Gastroesophageal sphincter (tissue), 4 donors: ENCODE data around the gene USF1. TPM values are rescaled to one million over a fixed set of nuclear protein-coding genes. Genes with fewer than 3 reads are reported as not detected.

Experiments
- ATAC-seq: fragments of 150-250 bp; one replicate; pipeline ENCODE4 v1.9.1; 2016; ENCODE audit warnings: mild to moderate bottlenecking, moderate library complexity
- H3K27ac ChIP-seq, 4 donors: fragments of 200-600 bp; sonication (generic) in 3 of 4; 1 replicate in 3 of 4; 2 replicates in 1 of 4; pipeline ENCODE4 v1.5.1; 2016 to 2019
- H3K27me3 ChIP-seq: fragments of 200-600 bp; sonication (generic); one replicate; pipeline ENCODE4 v1.5.1; 2019
- H3K36me3 ChIP-seq, 2 donors: fragments of 200-600 bp; sonication (generic); one replicate each; pipeline ENCODE4 v1.5.1; 2019; ENCODE audit warnings: control low read depth in 1 of 2
- H3K4me1 ChIP-seq, 3 donors: fragments of 200-600 bp; sonication (generic); 1 replicate in 2 of 3; 2 replicates in 1 of 3; pipeline ENCODE4 v1.5.1; 2016 to 2019; ENCODE audit warnings: control low read depth in 2 of 3
- H3K4me3 ChIP-seq, 2 donors: fragments of 200-600 bp; sonication (generic); one replicate each; pipeline ENCODE4 v1.5.1; 2019; ENCODE audit warnings: mild to moderate bottlenecking in 1 of 2, moderate library complexity in 1 of 2
- H3K9me3 ChIP-seq, 3 donors: fragments of 200-600 bp; sonication (generic); one replicate each; pipeline ENCODE4 v1.5.1; 2017 to 2019; ENCODE audit warnings: control low read depth in 2 of 3
- CTCF ChIP-seq, 4 experiments: fragments of 200-600 bp in 2 of 4; fragments of 450-650 bp in 2 of 4; sonication (generic) in 1 of 4; IDR thresholded peaks; one replicate each; pipeline ENCODE4 v1.5.1; 2017 to 2019; ENCODE audit warnings: antibody characterized with exemption in 4 of 4, mild to moderate bottlenecking in 2 of 4, moderate library complexity in 2 of 4
- EP300 ChIP-seq: sonication (generic); formaldehyde crosslinking; IDR thresholded peaks from one replicate; pipeline ENCODE4 v1.6.1; 2017; ENCODE audit warnings: antibody characterized with exemption, mild to moderate bottlenecking
- POLR2A ChIP-seq, 2 donors: fragments of 450-650 bp; IDR thresholded peaks; one replicate each; pipeline ENCODE4 v1.6.1; 2017; ENCODE audit warnings: antibody characterized with exemption in 2 of 2, mild to moderate bottlenecking in 2 of 2, moderate library complexity in 1 of 2
- POLR2AphosphoS5 ChIP-seq: sonication (generic); formaldehyde crosslinking; IDR thresholded peaks from one replicate; pipeline ENCODE4 v1.6.1; 2017; ENCODE audit warnings: antibody characterized with exemption
- WGBS, 2 donors: methylation state at CpG; one replicate each; pipeline ENCODE4 v1.1.5; 2018; ENCODE audit warnings: low coverage in 1 of 2; 5-methylcytosine and 5-hydroxymethylcytosine counted together
- total RNA-seq, 4 donors: library from RNA; depleted of rRNA; stranded (reverse); fragments of >200 nt; gene quantifications; one replicate each; pipeline ENCODE4 v1.1.0, GENCODE V29; 2016

Gene USF1
- total RNA-seq, 4 donors from 2014 or later = 50.9 to 79.4 (median 60.5) TPM

- Histone ChIP-seq H3K36me3 (no peaks in the 10 kb centered on the region), H3K27me3 (peaks cover 6% of the 10 kb centered on the region), H3K27ac (no peak overlapping the region), H3K4me1 (no peaks in the 10 kb centered on the region), H3K4me3 (no peak overlapping the region), H3K9me3 (no peaks in the 10 kb centered on the region)
- WGBS, 2 donors = 41 to 68% methylated on average over 3 to 6 of the region's 9 CpGs
- ATAC-seq = no peak
- TF ChIP-seq CTCF (IDR thresholded peaks at IDR 0.05) (peak in 2 of 4 experiments; percentile 19 to 44), POLR2A (IDR thresholded peaks at IDR 0.05) (no peak), POLR2AphosphoS5 (no peak)
These were observed 26.2 kb upstream of the USF1 start for GRCh38 chr1:161071886-161072371.

DNA sequence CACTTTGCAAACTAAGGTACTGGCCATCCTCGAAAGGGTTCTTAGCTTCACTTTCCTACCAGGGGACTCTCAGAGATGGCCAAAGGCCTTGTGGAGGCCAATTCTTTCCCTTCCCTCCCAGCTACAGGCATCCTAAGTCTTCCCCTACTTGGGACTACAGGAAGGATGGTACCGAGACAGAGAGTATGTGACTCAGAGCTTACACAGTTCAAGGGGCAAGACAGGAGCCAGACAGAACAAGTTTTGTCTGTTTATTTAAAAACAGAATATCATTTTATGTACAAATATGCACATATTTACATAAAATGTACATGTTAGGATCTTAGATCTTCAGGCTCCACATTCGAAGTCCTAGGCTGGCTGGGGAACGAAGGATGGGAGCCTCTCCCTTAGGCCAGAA lies 25.0 kb upstream of the USF1 start:
- ATAC-seq = no peak
- no peaks in the 10 kb centered on the region for H3K9me3 ChIP-seq
- peaks cover 12% of the 10 kb centered on the region for H3K27me3 ChIP-seq
- WGBS, 2 donors = 84 to 93% methylated on average over 2 to 4 of the region's 4 CpGs
- no peaks in the 10 kb centered on the region for H3K4me1 ChIP-seq
- no peak overlapping the region for H3K27ac ChIP-seq
- H3K36me3 ChIP-seq = no peaks in the 10 kb centered on the region
- H3K4me3 ChIP-seq = no peak overlapping the region
- TF ChIP-seq POLR2A (IDR thresholded peaks at IDR 0.05) (no peak), CTCF (IDR thresholded peaks at IDR 0.05) (no peak), POLR2AphosphoS5 (no peak), EP300 (no peak)

DNA sequence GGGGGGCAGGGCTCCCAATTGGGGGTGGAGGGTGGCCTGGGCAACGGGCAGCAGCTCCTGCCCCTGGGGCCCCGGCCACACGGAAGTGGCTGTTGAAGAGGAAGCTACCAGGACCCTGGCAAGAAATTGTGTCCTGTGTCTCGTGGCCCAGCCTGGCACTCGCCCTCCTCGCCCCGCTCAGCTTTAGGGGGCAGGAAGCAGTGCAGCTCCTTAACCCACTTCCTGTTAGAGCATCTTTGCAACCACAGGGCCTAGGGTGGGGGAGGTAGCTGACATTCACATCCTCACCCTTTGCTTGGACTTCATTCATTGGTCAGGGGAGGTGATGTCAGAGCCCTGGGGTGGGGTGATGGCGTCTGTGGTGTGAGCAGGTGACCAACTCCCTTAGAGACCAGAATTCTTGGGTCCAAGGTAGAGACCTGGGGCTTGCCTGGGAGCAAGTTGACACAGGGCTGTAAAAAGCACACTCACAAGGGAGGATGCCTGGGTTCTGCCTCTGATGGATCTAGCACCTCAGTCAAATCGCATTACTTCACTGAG lies 24.0 kb upstream of the USF1 start, which contains the start of gene ARHGAP30:
Gene ARHGAP30 (minus strand): TSS at position 161 of the 540 bp plus-strand sequence. CDS start 267 bp downstream, outside the sequence.
- peaks cover 16% of the 10 kb centered on the region for H3K27me3 ChIP-seq
- H3K27ac ChIP-seq = peak within 1 kb of the TSS in 3 of 4 donors; percentile 50 to 60 (median 51)
- no peaks in the 10 kb centered on the region for H3K4me1 ChIP-seq
- 56 to 100% methylated on average over 1 to 2 of the region's 9 CpGs for WGBS, 2 donors
- ATAC-seq = peak; percentile 69
- TF ChIP-seq POLR2A (IDR thresholded peaks at IDR 0.05) = peak; percentile 15 to 35
- TF ChIP-seq POLR2AphosphoS5 = no peak
- TF ChIP-seq EP300 = no peak
- TF ChIP-seq CTCF (IDR thresholded peaks at IDR 0.05) = no peak
- no peaks in the 10 kb centered on the region for H3K9me3 ChIP-seq
- peak within 1 kb of the TSS; percentile 1 to 42 for H3K4me3 ChIP-seq
- H3K36me3 ChIP-seq = no peaks in the 10 kb centered on the region

DNA sequence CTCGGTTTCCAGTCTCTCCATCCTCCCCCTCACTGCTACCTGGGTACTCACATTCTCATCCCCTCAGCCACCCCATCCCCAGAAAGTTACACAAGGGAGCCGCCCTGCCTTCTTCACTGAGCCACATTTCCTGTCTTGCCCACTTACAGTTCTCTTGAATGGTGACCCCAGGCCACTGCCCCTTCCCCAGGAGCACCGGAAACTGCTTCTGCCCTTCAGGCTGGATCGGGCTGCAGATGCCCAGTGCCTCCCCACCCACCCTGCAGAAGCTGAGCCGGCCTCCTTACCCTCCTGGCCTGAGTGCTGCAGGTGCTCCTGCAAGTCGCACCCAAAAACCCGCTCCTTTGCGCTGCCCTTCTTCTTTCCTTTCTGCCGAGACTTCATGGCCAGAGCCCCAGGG lies 23.5 kb upstream of the USF1 start:
- 66 to 70% methylated on average over 2 to 5 of the region's 9 CpGs for WGBS, 2 donors
- H3K4me1 ChIP-seq = no peaks in the 10 kb centered on the region
- H3K27ac ChIP-seq = peak overlapping the region in 3 of 4 donors; percentile 50 to 60 (median 51)
- peaks cover 19% of the 10 kb centered on the region for H3K27me3 ChIP-seq
- no peak for ATAC-seq
- H3K36me3 ChIP-seq = no peaks in the 10 kb centered on the region
- peak overlapping the region; percentile 1 to 42 for H3K4me3 ChIP-seq
- H3K9me3 ChIP-seq = no peaks in the 10 kb centered on the region
- TF ChIP-seq EP300 (no peak), POLR2A (IDR thresholded peaks at IDR 0.05) (no peak)

GRCh38 chr1:161068306-161069234 lies 22.8 kb upstream of the USF1 start:
- Histone ChIP-seq H3K4me1 (no peaks in the 10 kb centered on the region), H3K36me3 (no peaks in the 10 kb centered on the region), H3K4me3 (peak overlapping the region in 1 of 2 donors; percentile 42), H3K27me3 (peaks cover 26% of the 10 kb centered on the region), H3K9me3 (no peaks in the 10 kb centered on the region), H3K27ac (peak overlapping the region in 3 of 4 donors; percentile 50 to 60 (median 51))
- 67 to 97% methylated on average over 6 to 8 of the region's 10 CpGs for WGBS, 2 donors
- no peak for TF ChIP-seq POLR2A (IDR thresholded peaks at IDR 0.05)
- no peak for TF ChIP-seq POLR2AphosphoS5
- TF ChIP-seq EP300 = no peak
- TF ChIP-seq CTCF (IDR thresholded peaks at IDR 0.05) = no peak
- peak; percentile 70 for ATAC-seq
